Measurements from ENCODE around the gene ATF6.
A peak's percentile ranks its signal among the peaks of the same experiment; 100 is the strongest.

ATF6 gene

DNA sequence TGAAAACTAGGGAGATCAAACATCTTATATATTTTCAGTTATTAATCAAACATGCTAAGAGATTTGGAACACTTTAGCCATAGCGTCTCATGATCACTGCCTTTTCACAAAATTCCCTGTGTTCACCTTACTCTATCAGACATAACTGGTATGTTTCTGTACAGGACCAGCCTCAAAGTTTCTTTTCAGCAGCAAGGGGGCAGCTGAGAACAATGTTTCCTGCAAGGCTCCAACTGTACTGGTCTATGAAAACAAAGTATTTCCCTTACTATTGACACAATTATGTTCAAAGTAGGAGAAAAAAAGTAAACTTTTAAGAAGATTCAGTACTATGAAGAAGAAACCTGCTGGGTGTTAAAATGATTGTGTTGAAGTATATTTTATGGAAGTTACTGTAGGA lies 98.5 kb downstream of the ATF6 start:
- DNase-seq (ENCODE audit: insufficient read length, low spot score) = no peak
- FAIRE-seq = no peak
- TF ChIP-seq POU2F2 (IDR thresholded peaks at IDR 0.05; ENCODE audit: low read depth, low read length) = no peak
- TF ChIP-seq TAF1 (IDR thresholded peaks at IDR 0.05; ENCODE audit: low read depth, low read length) = no peak
- no peak for TF ChIP-seq POLR2A (IDR thresholded peaks at IDR 0.05; ENCODE audit: low read depth, low read length)
- TF ChIP-seq PAX5 (IDR thresholded peaks at IDR 0.05; ENCODE audit: insufficient read depth, low read length, severe bottlenecking) = no peak
- no peak for TF ChIP-seq SPI1 (IDR thresholded peaks at IDR 0.05; ENCODE audit: low read depth, low read length)
- no peak for TF ChIP-seq POLR2AphosphoS5 (IDR thresholded peaks at IDR 0.05; ENCODE audit: low read depth, low read length)

DNA sequence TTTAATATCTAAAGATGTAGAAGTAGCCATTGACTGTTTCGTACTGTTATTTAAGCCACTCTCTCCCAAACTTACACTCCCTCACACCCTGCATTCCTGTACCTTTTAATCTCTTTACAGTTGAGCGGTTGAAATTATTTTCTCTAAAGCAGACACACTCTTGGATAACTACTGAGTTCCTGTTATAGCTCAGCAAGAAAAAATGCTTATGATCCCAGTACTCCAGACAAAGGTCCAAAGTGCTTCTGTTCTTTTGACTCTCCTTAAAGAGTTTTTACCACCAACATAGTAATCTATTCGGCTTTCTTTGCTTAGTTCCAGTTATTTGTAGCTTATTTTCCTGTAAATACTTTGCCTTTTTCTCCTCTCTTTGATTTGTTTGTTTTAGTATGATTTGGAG lies 100.1 kb downstream of the ATF6 start:
- no peak for TF ChIP-seq POLR2AphosphoS5 (IDR thresholded peaks at IDR 0.05; ENCODE audit: low read depth, low read length)
- no peak for TF ChIP-seq POU2F2 (IDR thresholded peaks at IDR 0.05; ENCODE audit: low read depth, low read length)
- no peak for TF ChIP-seq PAX5 (IDR thresholded peaks at IDR 0.05; ENCODE audit: insufficient read depth, low read length, severe bottlenecking)
- TF ChIP-seq POLR2A (IDR thresholded peaks at IDR 0.05; ENCODE audit: low read depth, low read length) = no peak
- TF ChIP-seq SPI1 (IDR thresholded peaks at IDR 0.05; ENCODE audit: low read depth, low read length) = no peak
- FAIRE-seq = no peak
- DNase-seq (ENCODE audit: insufficient read length, low spot score) = no peak

DNA sequence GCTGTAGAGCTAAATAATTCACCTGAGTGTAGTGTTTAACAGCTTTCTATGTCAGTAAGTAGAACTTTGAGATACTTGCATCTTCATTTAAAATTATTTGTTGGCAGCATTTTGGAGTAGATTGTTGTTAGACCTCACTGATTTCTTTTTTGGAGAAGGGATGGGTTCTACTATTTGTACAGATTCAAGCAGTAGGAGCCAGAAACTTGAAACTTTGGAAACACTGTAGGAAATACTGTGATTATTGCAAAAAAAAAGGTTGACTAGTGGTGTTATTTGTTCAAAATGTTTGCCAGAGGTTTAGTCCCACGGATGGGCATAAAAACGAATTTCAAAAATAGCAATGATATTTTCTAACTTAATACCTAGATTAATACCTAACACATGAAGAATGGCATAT lies 102.7 kb downstream of the ATF6 start:
- no peak for FAIRE-seq
- TF ChIP-seq SPI1 (IDR thresholded peaks at IDR 0.05; ENCODE audit: low read depth, low read length) = no peak
- no peak for TF ChIP-seq TAF1 (IDR thresholded peaks at IDR 0.05; ENCODE audit: low read depth, low read length)
- TF ChIP-seq POLR2A (IDR thresholded peaks at IDR 0.05; ENCODE audit: low read depth, low read length) = no peak
- no peak for TF ChIP-seq POU2F2 (IDR thresholded peaks at IDR 0.05; ENCODE audit: low read depth, low read length)
- TF ChIP-seq POLR2AphosphoS5 (IDR thresholded peaks at IDR 0.05; ENCODE audit: low read depth, low read length) = no peak
- no peak for TF ChIP-seq PAX5 (IDR thresholded peaks at IDR 0.05; ENCODE audit: insufficient read depth, low read length, severe bottlenecking)
- DNase-seq (ENCODE audit: insufficient read length, low spot score) = no peak

DNA sequence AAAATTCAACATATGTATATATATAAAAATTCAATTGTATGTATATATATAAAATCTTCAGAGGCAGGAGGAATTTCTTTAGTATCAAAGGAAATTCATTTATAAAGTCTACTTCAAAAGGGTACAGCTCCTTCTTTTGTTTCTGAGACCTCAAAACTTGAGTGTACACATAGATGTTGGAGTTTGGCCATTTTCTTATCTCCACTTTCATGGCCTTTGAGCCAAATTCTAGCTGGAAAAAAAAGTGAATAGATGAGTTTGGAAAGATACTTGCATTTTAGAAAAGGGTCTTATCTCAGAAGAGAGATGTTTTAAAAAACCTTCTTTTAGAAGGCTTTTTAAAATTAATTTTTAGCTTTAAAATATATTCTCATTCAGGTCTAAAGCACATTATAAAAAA lies 103.2 kb downstream of the ATF6 start:
- FAIRE-seq (no peak), DNase-seq (ENCODE audit: insufficient read length, low spot score) (no peak)
- TF ChIP-seq TAF1 (IDR thresholded peaks at IDR 0.05; ENCODE audit: low read depth, low read length) (no peak), POLR2A (IDR thresholded peaks at IDR 0.05; ENCODE audit: low read depth, low read length) (no peak), PAX5 (IDR thresholded peaks at IDR 0.05; ENCODE audit: insufficient read depth, low read length, severe bottlenecking) (no peak), POU2F2 (IDR thresholded peaks at IDR 0.05; ENCODE audit: low read depth, low read length) (no peak), POLR2AphosphoS5 (IDR thresholded peaks at IDR 0.05; ENCODE audit: low read depth, low read length) (no peak), SPI1 (IDR thresholded peaks at IDR 0.05; ENCODE audit: low read depth, low read length) (no peak)

DNA sequence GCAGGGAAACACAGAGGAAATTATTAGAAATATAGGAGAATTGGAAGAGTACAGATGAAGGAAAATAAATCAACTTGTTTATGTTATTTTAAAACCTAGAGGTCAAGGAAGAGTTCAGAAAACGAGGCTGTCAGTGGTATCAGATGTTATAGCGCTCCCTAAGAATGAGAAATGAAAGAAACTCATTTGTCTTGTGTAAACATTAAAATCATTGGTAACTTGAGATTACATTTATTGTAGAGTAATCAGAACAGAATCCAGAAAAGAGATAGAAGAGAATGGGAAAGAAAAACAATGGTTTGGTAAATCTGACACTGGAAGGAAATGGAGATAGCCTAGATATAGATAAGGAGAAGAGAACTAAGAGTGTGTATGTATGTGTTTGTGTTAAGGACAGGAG lies 106.4 kb downstream of the ATF6 start:
- DNase-seq (ENCODE audit: insufficient read length, low spot score) (no peak), FAIRE-seq (no peak)
- no peak for TF ChIP-seq SPI1 (IDR thresholded peaks at IDR 0.05; ENCODE audit: low read depth, low read length)
- no peak for TF ChIP-seq TAF1 (IDR thresholded peaks at IDR 0.05; ENCODE audit: low read depth, low read length)
- TF ChIP-seq PAX5 (IDR thresholded peaks at IDR 0.05; ENCODE audit: insufficient read depth, low read length, severe bottlenecking) = no peak
- no peak for TF ChIP-seq POLR2AphosphoS5 (IDR thresholded peaks at IDR 0.05; ENCODE audit: low read depth, low read length)
- no peak for TF ChIP-seq POLR2A (IDR thresholded peaks at IDR 0.05; ENCODE audit: low read depth, low read length)
- no peak for TF ChIP-seq POU2F2 (IDR thresholded peaks at IDR 0.05; ENCODE audit: low read depth, low read length)

DNA sequence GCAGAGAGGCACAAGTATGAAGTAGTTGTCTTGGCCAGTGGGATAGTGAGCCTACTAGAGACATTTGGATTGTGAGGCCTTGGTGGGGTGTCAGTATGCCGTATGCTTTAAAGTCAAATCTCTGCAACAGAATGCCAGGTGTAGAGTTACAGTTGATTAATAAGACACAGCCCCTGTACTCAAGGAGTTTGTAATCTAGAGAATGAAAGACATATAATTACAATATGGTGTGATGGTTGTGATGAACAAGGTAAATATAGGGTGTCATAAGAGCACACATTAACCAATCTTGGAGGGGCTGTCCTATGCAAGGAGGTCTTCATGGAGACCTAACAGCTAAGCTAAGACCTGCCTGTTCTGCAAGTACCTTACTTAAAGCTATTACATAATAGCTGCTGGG lies 113.1 kb downstream of the ATF6 start:
- FAIRE-seq (peak; percentile 56), DNase-seq (ENCODE audit: insufficient read length, low spot score) (no peak)
- TF ChIP-seq POU2F2 (IDR thresholded peaks at IDR 0.05; ENCODE audit: low read depth, low read length) = no peak
- TF ChIP-seq POLR2A (IDR thresholded peaks at IDR 0.05; ENCODE audit: low read depth, low read length) = no peak
- TF ChIP-seq SPI1 (IDR thresholded peaks at IDR 0.05; ENCODE audit: low read depth, low read length) = no peak
- no peak for TF ChIP-seq PAX5 (IDR thresholded peaks at IDR 0.05; ENCODE audit: insufficient read depth, low read length, severe bottlenecking)
- TF ChIP-seq TAF1 (IDR thresholded peaks at IDR 0.05; ENCODE audit: low read depth, low read length) = no peak
- no peak for TF ChIP-seq POLR2AphosphoS5 (IDR thresholded peaks at IDR 0.05; ENCODE audit: low read depth, low read length)

DNA sequence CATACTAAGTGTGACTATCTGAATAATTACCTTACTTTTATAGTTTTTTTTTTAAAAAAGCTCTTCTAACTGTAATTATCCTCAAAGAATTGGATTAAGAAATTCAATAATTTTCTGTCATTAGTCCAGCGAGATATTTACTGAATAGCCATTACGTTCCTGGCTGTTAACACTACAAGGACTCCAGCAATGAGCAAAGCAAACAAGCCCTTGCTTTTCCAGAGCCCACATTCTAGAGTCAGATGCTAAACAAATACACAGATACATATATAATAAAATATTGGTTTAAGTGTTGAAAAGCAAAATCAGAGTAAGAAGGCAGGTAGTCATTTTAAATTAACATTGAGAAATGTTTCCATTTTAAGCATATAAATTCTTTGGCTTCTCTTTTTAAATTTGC lies 118.4 kb downstream of the ATF6 start:
- DNase-seq (ENCODE audit: insufficient read length, low spot score) = no peak
- FAIRE-seq = no peak

DNA sequence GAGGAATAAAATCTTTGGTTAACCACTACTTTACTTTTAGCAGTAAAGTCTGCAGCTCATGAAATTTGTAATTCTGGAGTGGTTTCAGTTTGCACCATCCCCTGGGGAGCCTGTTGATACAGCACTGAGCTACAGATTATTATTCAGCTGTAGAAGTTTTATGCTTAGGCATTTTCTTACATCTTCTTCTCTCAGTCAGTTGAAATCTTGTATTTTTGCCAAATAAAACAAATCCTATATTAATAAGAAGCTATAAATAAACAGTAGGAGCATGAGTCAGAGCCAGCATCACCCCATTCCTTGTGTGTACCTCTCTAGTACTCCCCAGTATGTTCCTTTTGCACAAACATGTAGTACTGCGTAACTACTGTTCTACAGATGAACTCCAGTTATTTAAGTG lies 118.9 kb downstream of the ATF6 start:
- no peak for DNase-seq (ENCODE audit: insufficient read length, low spot score)
- peak; percentile 81 for FAIRE-seq
- TF ChIP-seq PAX5 (IDR thresholded peaks at IDR 0.05; ENCODE audit: insufficient read depth, low read length, severe bottlenecking) = no peak
- TF ChIP-seq SPI1 (IDR thresholded peaks at IDR 0.05; ENCODE audit: low read depth, low read length) = no peak
- TF ChIP-seq TAF1 (IDR thresholded peaks at IDR 0.05; ENCODE audit: low read depth, low read length) = no peak
- TF ChIP-seq POU2F2 (IDR thresholded peaks at IDR 0.05; ENCODE audit: low read depth, low read length) = no peak
- TF ChIP-seq POLR2A (IDR thresholded peaks at IDR 0.05; ENCODE audit: low read depth, low read length) = no peak
- no peak for TF ChIP-seq POLR2AphosphoS5 (IDR thresholded peaks at IDR 0.05; ENCODE audit: low read depth, low read length)

More for the DNA sequence above, 118.4 kb downstream of the ATF6 start:
- TF ChIP-seq TAF1 (IDR thresholded peaks at IDR 0.05; ENCODE audit: low read depth, low read length) = no peak
- no peak for TF ChIP-seq POLR2A (IDR thresholded peaks at IDR 0.05; ENCODE audit: low read depth, low read length)
- TF ChIP-seq POLR2AphosphoS5 (IDR thresholded peaks at IDR 0.05; ENCODE audit: low read depth, low read length) = no peak

DNA sequence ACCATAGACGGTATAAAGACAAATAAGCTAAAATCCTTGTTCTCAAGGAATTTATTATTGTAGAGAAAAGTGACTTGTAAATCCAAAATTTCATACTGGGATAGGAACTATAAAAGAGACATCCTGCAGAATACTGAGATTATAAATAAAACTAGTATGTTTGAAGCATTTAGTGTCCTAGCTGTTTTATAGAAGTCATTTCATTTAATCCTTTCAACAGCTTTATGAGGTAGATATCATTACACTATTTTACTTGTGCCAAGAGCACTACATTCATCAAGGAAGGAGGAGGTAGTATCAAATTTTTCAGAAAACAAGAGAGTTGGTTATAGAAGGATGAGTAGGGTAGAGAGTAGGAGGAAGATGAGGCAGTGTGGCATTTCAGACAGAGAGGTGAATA lies 119.6 kb downstream of the ATF6 start:
- FAIRE-seq (no peak), DNase-seq (ENCODE audit: insufficient read length, low spot score) (no peak)
- TF ChIP-seq POLR2AphosphoS5 (IDR thresholded peaks at IDR 0.05; ENCODE audit: low read depth, low read length) = no peak
- no peak for TF ChIP-seq PAX5 (IDR thresholded peaks at IDR 0.05; ENCODE audit: insufficient read depth, low read length, severe bottlenecking)
- TF ChIP-seq POU2F2 (IDR thresholded peaks at IDR 0.05; ENCODE audit: low read depth, low read length) = no peak
- no peak for TF ChIP-seq TAF1 (IDR thresholded peaks at IDR 0.05; ENCODE audit: low read depth, low read length)
- no peak for TF ChIP-seq POLR2A (IDR thresholded peaks at IDR 0.05; ENCODE audit: low read depth, low read length)
- TF ChIP-seq SPI1 (IDR thresholded peaks at IDR 0.05; ENCODE audit: low read depth, low read length) = no peak

DNA sequence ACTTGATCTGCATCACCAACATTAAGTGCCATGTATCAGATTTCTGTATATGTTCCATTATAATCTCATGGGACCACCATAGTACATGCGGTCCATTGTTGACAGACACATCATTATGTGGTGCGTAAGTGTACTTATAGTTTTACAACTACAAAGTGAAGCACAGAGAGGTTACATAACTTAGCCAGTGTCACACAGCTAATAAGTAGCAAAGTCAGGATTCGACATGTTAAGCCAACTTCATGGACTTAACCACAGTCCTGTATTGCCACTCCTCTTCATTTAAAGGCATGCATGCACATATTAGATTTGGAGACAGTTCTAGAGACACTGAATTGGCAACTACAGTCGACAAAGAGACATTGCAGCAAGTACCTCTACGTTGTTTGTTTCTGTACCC lies 120.5 kb downstream of the ATF6 start:
- TF ChIP-seq POLR2AphosphoS5 (IDR thresholded peaks at IDR 0.05; ENCODE audit: low read depth, low read length) (no peak), SPI1 (IDR thresholded peaks at IDR 0.05; ENCODE audit: low read depth, low read length) (no peak), TAF1 (IDR thresholded peaks at IDR 0.05; ENCODE audit: low read depth, low read length) (no peak), POLR2A (IDR thresholded peaks at IDR 0.05; ENCODE audit: low read depth, low read length) (no peak), PAX5 (IDR thresholded peaks at IDR 0.05; ENCODE audit: insufficient read depth, low read length, severe bottlenecking) (no peak), POU2F2 (IDR thresholded peaks at IDR 0.05; ENCODE audit: low read depth, low read length) (no peak)
- DNase-seq (ENCODE audit: insufficient read length, low spot score) (no peak), FAIRE-seq (peak; percentile 13)

Measured in GM12891 (cell line).